HepG2 (cell line): ENCODE measurements around the gene SHC3.

Experiments used
- ZNF431 ChIP-seq: sonication (generic); formaldehyde crosslinking; IDR thresholded peaks from 2 replicates; pipeline ENCODE4 v1.9.0; 2022; ENCODE audit warnings: missing genetic modification reagents, low read depth, mild to moderate bottlenecking, borderline replicate concordance
- TF ChIP-seq, protein P1 (sequence below): sonication (generic); formaldehyde crosslinking; IDR thresholded peaks from 2 replicates; pipeline ENCODE4 v1.4.0; 2020; ENCODE audit warnings: mild to moderate bottlenecking, missing genetic modification reagents

DNA sequence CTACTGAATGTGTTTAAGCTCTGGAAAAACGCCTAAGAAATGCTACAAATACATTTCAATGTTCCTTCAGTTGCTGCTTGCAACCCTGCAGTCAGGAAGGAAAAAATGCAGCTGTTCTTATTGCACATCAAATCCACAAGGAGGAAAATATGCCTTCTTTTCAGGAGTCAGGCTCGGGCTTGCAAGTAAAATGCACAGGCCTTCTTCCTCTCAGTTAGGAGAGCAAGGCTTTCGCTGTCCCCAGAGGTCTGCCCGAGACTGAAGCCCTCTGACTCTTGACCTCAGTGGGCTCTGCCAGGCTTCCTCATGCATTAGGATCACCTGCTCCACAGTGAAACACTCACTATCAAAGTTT lies 899 bp upstream of the SHC3 start:
- TF ChIP-seq, protein P1, sequence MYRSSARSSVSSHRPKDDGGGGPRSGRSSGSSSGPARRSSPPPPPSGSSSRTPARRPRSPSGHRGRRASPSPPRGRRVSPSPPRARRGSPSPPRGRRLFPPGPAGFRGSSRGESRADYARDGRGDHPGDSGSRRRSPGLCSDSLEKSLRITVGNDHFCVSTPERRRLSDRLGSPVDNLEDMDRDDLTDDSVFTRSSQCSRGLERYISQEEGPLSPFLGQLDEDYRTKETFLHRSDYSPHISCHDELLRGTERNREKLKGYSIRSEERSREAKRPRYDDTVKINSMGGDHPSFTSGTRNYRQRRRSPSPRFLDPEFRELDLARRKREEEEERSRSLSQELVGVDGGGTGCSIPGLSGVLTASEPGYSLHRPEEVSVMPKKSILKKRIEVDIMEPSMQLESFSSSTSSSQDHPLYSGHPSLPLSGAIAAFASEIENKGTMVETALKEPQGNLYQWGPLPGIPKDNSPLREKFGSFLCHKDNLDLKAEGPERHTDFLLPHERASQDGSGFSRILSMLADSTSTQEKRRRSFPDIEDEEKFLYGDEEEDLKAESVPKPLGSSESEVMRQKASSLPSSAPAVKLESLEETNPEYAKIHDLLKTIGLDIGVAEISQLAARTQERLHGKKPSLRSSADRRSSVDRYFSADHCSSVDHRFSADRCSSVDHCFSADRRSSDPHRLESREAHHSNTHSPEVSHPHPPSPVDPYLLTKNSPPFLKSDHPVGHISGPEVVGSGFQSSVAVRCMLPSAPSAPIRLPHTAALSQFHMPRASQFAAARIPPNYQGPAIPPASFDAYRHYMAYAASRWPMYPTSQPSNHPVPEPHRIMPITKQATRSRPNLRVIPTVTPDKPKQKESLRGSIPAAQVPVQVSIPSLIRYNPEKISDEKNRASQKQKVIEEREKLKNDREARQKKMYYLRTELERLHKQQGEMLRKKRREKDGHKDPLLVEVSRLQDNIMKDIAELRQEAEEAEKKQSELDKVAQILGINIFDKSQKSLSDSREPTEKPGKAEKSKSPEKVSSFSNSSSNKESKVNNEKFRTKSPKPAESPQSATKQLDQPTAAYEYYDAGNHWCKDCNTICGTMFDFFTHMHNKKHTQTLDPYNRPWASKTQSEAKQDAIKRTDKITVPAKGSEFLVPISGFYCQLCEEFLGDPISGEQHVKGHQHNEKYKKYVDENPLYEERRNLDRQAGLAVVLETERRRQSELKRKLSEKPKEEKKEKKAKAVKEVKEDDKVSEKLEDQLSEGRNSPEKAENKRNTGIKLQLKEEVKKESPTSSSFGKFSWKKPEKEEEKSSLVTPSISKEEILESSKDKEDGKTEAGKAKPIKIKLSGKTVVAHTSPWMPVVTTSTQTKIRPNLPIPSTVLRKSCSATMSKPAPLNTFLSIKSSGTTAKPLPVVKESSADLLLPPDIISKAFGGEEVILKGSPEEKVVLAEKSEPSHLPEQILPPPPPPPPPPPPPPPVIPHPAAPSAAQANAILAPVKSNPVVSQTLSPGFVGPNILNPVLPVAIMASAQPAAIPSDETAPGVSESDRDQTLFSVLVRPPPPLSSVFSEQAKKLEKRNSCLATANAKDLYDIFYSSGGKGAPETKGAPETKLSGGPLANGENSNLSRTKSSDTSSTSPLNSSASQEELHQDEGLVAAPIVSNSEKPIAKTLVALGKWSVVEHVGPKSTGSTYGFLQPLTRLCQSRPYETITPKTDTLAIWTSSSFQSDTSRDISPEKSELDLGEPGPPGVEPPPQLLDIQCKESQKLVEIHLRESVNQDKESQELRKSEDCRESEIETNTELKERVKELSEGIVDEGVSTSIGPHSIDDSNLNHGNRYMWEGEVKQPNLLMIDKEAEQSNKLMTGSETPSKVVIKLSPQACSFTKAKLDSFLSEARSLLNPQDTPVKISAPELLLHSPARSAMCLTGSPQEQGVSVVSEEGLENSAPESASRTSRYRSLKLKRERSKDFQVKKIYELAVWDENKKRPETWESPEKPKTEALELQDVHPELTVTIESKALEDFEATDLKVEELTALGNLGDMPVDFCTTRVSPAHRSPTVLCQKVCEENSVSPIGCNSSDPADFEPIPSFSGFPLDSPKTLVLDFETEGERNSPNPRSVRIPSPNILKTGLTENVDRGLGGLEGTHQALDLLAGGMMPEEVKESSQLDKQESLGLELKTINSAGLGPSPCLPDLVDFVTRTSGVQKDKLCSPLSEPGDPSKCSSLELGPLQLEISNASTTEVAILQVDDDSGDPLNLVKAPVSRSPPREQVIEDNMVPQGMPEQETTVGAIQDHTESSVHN (CRISPR knock-in tag) = no peak
- TF ChIP-seq ZNF431 (CRISPR knock-in tag) = no peak
